Caco-2 (cell line): Measurements from ENCODE around the gene NOMO2. TPM values are rescaled to one million over a fixed set of nuclear protein-coding genes. Genes with fewer than 3 reads are reported as not detected.
"Not testable (repeated sequence)": the region's sequence is repeated elsewhere in the genome, so short reads cannot be mapped to it uniquely, and the experiment has no call there.

Experiments used
- BruUV-seq: library from RNA; stranded (reverse); fragments of 400-500 nt; replicated peaks from 2 replicates; lab custom pipeline; 2021; lab: Mats Ljungman, UMichigan
- CTCF ChIA-PET: fragments of 300-600 bp; sonication (Branson Sonifier 250); formaldehyde crosslinking; loops from one replicate; lab custom pipeline; 2022; ENCODE audit warnings: antibody characterized with exemption; lab: Charles Lee
- POLR2A ChIA-PET: fragments of 300-600 bp; sonication (Branson Sonifier 250); formaldehyde crosslinking; loops from one replicate; lab custom pipeline; 2022; ENCODE audit warnings: antibody characterized with exemption; lab: Charles Lee
- DNase-seq, 2 experiments: peaks; one replicate each; pipeline versions ENCODE4 v3.0.0 to v3.0.0-alpha.2; 2020 to 2022
- H3K27me3 ChIP-seq: replicated peaks from 2 replicates; pipeline ENCODE4 v1.6.0; 2011; ENCODE audit warnings: low read length; ENCODE audit not compliant: control insufficient read depth, insufficient read depth
- H3K36me3 ChIP-seq: 2 replicates; pipeline ENCODE4 v1.5.1; 2011; ENCODE audit warnings: low read length; ENCODE audit not compliant: control insufficient read depth, insufficient read depth
- H3K4me1 ChIP-seq: fragments of 250-450 bp; sonication (Bioruptor Pico); 2 replicates; pipeline ENCODE4 v1.5.1; 2020; ENCODE audit warnings: mild to moderate bottlenecking
- H3K4me3 ChIP-seq: 2 replicates; pipeline ENCODE4 v1.5.1; 2011; ENCODE audit warnings: low read depth, mild to moderate bottlenecking, control low read depth, low read length
- H3K9me3 ChIP-seq: fragments of 250-450 bp; sonication (Bioruptor Pico); 2 replicates; pipeline ENCODE4 v1.5.1; 2020; ENCODE audit warnings: mild to moderate bottlenecking, moderate library complexity
- H3K27ac Mint-ChIP-seq: one replicate; pipeline ENCODE4 v1.8.0; 2022; ENCODE audit warnings: mixed read lengths; ENCODE audit not compliant: unreplicated experiment
- H3K27me3 Mint-ChIP-seq: one replicate; pipeline ENCODE4 v1.8.0; 2022; ENCODE audit warnings: mixed read lengths; ENCODE audit not compliant: insufficient read depth, unreplicated experiment
- H3K36me3 Mint-ChIP-seq: one replicate; pipeline ENCODE4 v1.8.0; 2022; ENCODE audit warnings: mild to moderate bottlenecking, mixed read lengths; ENCODE audit not compliant: insufficient read depth, unreplicated experiment
- H3K4me1 Mint-ChIP-seq: one replicate; pipeline ENCODE4 v1.8.0; 2022; ENCODE audit warnings: low read depth, mixed read lengths; ENCODE audit not compliant: unreplicated experiment
- H3K4me3 Mint-ChIP-seq: one replicate; pipeline ENCODE4 v1.8.0; 2022; ENCODE audit warnings: mild to moderate bottlenecking, moderate library complexity, mixed read lengths; ENCODE audit not compliant: unreplicated experiment
- H3K9me3 Mint-ChIP-seq: one replicate; pipeline ENCODE4 v1.8.0; 2022; ENCODE audit warnings: mixed read lengths; ENCODE audit not compliant: unreplicated experiment
- intact Hi-C: fragments of 100-400 bp; cut with micrococcal nuclease; formaldehyde crosslinking; loops from one replicate; pipeline ENCODE4 v1.10.0; 2022; ENCODE audit not compliant: unreplicated experiment
- total RNA-seq: library from RNA; stranded (reverse); gene quantifications from 2 replicates; pipeline ENCODE4 v1.2.3, GENCODE V29; 2022

NOMO2 gene
- total RNA-seq, 1 experiment from 2014 or later = 142 TPM

DNA sequence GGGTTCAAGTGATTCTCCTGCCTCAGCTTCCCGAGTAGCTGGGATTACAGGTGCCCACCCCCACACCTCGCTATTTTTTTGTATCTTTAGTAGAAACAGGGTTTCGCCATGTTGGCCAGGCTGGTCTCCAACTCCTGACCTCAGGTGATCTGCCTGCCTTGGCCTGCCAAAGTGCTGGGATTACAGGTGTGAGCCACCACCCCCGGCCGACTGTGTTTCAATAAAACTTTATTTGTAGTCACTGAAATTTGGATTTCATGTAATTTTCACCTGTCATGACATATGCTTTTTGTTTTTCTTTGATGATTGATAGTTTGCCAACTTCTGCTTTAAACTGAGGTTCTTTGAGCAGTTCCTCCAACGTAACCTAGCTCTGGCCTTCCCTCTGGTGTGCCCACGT is 12.0 kb upstream of the NOMO2 start:
- H3K27ac Mint-ChIP-seq, H3K36me3 Mint-ChIP-seq, H3K27me3 ChIP-seq, CTCF ChIA-PET, DNase-seq, intact Hi-C loops, H3K27me3 Mint-ChIP-seq, H3K4me1 Mint-ChIP-seq, H3K4me3 ChIP-seq, BruUV-seq, H3K36me3 ChIP-seq, H3K4me3 Mint-ChIP-seq, H3K4me1 ChIP-seq, POLR2A ChIA-PET, H3K9me3 Mint-ChIP-seq, H3K9me3 ChIP-seq: not testable (repeated sequence)

GRCh38 chr16:18572973-18573372 is 11.1 kb upstream of the NOMO2 start:
- H3K4me1 Mint-ChIP-seq, H3K4me1 ChIP-seq, H3K36me3 Mint-ChIP-seq, H3K4me3 ChIP-seq, DNase-seq, CTCF ChIA-PET, H3K27me3 Mint-ChIP-seq, H3K4me3 Mint-ChIP-seq, H3K27me3 ChIP-seq, H3K36me3 ChIP-seq, H3K9me3 ChIP-seq, BruUV-seq, POLR2A ChIA-PET, H3K27ac Mint-ChIP-seq, intact Hi-C loops, H3K9me3 Mint-ChIP-seq: not testable (repeated sequence)

GRCh38 chr16:18571307-18571850 is 9.5 kb upstream of the NOMO2 start:
- POLR2A ChIA-PET, H3K27ac Mint-ChIP-seq, DNase-seq: not testable (repeated sequence)

GRCh38 chr16:18570529-18571306 is 8.8 kb upstream of the NOMO2 start:
- BruUV-seq, H3K9me3 Mint-ChIP-seq, H3K27ac Mint-ChIP-seq, H3K4me1 Mint-ChIP-seq, H3K27me3 ChIP-seq, H3K27me3 Mint-ChIP-seq, CTCF ChIA-PET, H3K9me3 ChIP-seq, POLR2A ChIA-PET, H3K4me1 ChIP-seq, H3K36me3 ChIP-seq, intact Hi-C loops, H3K4me3 Mint-ChIP-seq, H3K36me3 Mint-ChIP-seq: not testable (repeated sequence)
- DNase-seq = peak in 1 of 2 experiments; percentile 34
- peak overlapping the region; percentile 7; the same call in 1 of the 2 replicates for H3K4me3 ChIP-seq

More at GRCh38 chr16:18571307-18571850, 9.5 kb upstream of the NOMO2 start:
- H3K27me3 ChIP-seq, H3K36me3 ChIP-seq, H3K27me3 Mint-ChIP-seq, H3K36me3 Mint-ChIP-seq, H3K9me3 ChIP-seq, H3K4me1 ChIP-seq, intact Hi-C loops, BruUV-seq, CTCF ChIA-PET, H3K9me3 Mint-ChIP-seq, H3K4me1 Mint-ChIP-seq, H3K4me3 Mint-ChIP-seq: not testable (repeated sequence)
- H3K4me3 ChIP-seq = peak overlapping the region; percentile 38

GRCh38 chr16:18560416-18561220 is 1.3 kb downstream of the NOMO2 start:
- peak overlapping the region; percentile 38 for H3K4me3 ChIP-seq
- H3K36me3 Mint-ChIP-seq, DNase-seq, intact Hi-C loops, POLR2A ChIA-PET, H3K9me3 ChIP-seq, CTCF ChIA-PET, H3K27me3 Mint-ChIP-seq, H3K36me3 ChIP-seq, H3K27ac Mint-ChIP-seq, H3K4me1 Mint-ChIP-seq, H3K27me3 ChIP-seq, H3K4me1 ChIP-seq, H3K9me3 Mint-ChIP-seq: not testable (repeated sequence)
- BruUV-seq = TSS peak; percentile 59
- peak overlapping the region; percentile 67 for H3K4me3 Mint-ChIP-seq

- H3K4me3 Mint-ChIP-seq, H3K9me3 ChIP-seq, POLR2A ChIA-PET, H3K4me1 ChIP-seq, H3K36me3 ChIP-seq, H3K4me1 Mint-ChIP-seq, H3K4me3 ChIP-seq, BruUV-seq, intact Hi-C loops, H3K27me3 Mint-ChIP-seq, H3K9me3 Mint-ChIP-seq, CTCF ChIA-PET, H3K27ac Mint-ChIP-seq, DNase-seq, H3K36me3 Mint-ChIP-seq, H3K27me3 ChIP-seq: not testable (repeated sequence)
Observed at GRCh38 chr16:18553671-18554070, 8.2 kb downstream of the NOMO2 start.
